Right ventricle myocardium superior (tissue), 1 donor: ENCODE results near the gene UBE2H. TPM values are rescaled to one million over a fixed set of nuclear protein-coding genes. Genes with fewer than 3 reads are reported as not detected.
"Not testable (repeated sequence)": the region's sequence is repeated elsewhere in the genome, so short reads cannot be mapped to it uniquely, and the experiment has no call there.

Source experiments
- ATAC-seq: fragments of 200-7000 bp; cut with Tn5 transposase; one replicate; pipeline ENCODE4 v1.9.1; 2020; ENCODE audit warnings: mild to moderate bottlenecking; ENCODE audit not compliant: poor library complexity
- DNase-seq: peaks from one replicate; pipeline ENCODE4 v3.0.0-alpha.2; 2020
- intact Hi-C: fragments of 100-400 bp; cut with DNase I; formaldehyde crosslinking; loops from one replicate; pipeline ENCODE4 v1.11.2; 2022
- total RNA-seq: library from RNA; stranded (reverse); fragmentation: NEBNext Ultra II Directional; extraction: Animal tissue kit (Norgen Biotek cat#: 25700); gene quantifications from one replicate; pipeline ENCODE4 v1.2.1, GENCODE V29; 2021
- donor health status: DM: no; HTN: yes; CAD: no; lungs with severe emphysema.

The UBE2H gene
- total RNA-seq, 1 donor from 2014 or later = 96.8 TPM

- ATAC-seq = no peak
- intact Hi-C loops = no loop called here
- no peak for DNase-seq
Measured at GRCh38 chr7:129887865-129888264, 64.9 kb downstream of the UBE2H start.

- intact Hi-C loops = no loop called here
- ATAC-seq = no peak
- no peak for DNase-seq
Measured at GRCh38 chr7:129886818-129887186, 66.0 kb downstream of the UBE2H start.

GRCh38 chr7:129886167-129886817, 66.5 kb downstream of the UBE2H start:
- intact Hi-C loops = no loop called here
- peak; percentile 63 for ATAC-seq
- DNase-seq = no peak

- no peak for ATAC-seq
- DNase-seq = no peak
- intact Hi-C loops = no loop called here
Measured at GRCh38 chr7:129884495-129884894, 68.3 kb downstream of the UBE2H start.

DNA sequence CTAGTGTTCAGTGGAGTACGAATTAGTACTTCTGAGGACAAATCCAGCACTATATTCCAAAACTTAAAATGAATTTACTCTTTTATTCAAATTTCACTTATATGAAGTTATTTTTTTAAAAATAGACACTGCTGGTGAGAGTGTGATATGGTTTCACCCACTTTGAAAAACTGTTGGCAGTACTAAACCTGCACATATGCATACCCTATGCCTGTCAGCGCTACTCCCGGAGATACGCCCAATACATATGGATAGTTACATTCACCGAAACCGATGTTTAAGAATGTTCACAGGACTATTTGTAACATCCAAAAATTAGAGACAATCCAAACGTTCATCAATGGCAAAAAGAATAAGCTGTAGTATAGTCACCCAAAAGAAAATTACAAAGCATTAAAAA, 69.6 kb downstream of the UBE2H start:
- no peak for DNase-seq
- no peak for ATAC-seq
- intact Hi-C loops = no loop called here

GRCh38 chr7:129882531-129882930, 70.2 kb downstream of the UBE2H start:
- intact Hi-C loops = no loop called here
- ATAC-seq = no peak
- DNase-seq = no peak

GRCh38 chr7:129877146-129877792, 75.5 kb downstream of the UBE2H start:
- ATAC-seq = peak; percentile 78
- DNase-seq = no peak
- intact Hi-C loops = no loop called here

DNA sequence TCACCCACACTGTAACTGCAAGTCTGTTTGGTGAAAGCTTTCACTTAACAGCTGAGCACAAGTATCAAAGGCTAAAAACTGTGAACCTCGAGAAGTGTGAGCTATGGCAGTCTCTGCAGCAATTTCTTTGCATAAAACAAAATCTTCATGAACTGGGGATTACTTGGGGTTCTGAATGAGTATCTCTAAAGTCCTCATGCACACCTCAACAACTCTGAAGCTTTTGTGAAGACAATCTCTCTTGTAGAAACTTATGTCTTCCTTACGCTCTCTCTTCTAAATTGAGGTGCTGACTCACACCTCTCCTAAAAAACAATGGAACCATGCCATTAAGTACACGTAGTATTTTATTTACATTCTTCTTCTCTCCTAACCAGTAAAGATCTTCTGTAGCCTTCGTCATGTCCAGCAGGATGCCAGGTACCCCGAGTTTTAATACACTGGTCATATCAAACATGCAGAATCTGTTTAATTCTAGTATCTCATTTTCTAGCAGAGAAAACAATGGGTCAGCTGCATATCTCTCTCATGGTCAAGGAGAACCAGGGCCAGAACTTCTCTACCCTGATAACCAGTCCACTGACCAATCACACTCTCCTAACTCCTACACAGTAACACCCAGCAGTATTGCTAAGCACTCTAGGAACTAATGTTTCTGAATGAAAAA, 76.9 kb downstream of the UBE2H start:
- no peak for DNase-seq
- ATAC-seq = peak; percentile 56
- intact Hi-C loops = no loop called here

DNA sequence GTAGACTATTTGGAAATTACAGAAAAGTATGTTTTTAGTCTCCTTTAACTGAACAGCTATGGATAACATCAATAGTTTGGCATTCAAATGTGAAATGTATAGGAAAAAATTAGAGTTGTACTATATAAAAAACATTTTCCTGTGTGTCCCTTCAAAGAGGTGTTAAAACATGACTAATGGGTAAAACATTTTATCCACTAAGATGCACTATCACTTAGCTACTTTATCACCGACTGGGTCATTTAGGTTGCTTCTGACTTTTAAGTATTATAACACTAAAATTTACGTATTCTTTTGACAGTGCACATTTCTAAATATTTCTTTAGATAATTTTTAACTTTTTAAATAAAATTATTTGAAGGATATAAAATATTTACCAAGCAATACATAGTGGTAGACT, 77.6 kb downstream of the UBE2H start:
- intact Hi-C loops = no loop called here
- DNase-seq = no peak
- no peak for ATAC-seq

GRCh38 chr7:129874722-129875121, 78.0 kb downstream of the UBE2H start:
- no peak for ATAC-seq
- intact Hi-C loops = no loop called here
- DNase-seq = no peak

DNA sequence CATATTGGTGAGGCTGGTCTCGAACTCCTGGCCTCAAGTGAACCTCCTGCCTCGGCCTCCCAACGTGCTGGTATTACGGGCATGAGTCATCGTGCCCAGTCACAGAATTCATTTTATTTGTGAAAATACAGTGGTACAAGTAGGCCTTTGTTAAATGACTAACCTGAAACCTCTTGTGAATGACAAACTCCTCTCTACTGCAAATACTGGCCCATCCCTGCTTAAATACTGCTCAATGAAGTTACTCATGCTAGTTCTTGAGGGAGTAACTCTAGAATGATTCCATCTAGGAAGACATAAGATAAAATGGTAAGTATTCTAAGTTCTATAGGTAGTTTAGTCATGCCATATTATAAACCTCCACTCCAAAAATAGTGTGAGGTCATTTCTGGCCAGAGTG, 80.7 kb downstream of the UBE2H start:
- no peak for ATAC-seq
- no peak for DNase-seq
- intact Hi-C loops = no loop called here

- no peak for ATAC-seq
- intact Hi-C loops = no loop called here
- no peak for DNase-seq
Measured at GRCh38 chr7:129870668-129871067, 82.1 kb downstream of the UBE2H start.

DNA sequence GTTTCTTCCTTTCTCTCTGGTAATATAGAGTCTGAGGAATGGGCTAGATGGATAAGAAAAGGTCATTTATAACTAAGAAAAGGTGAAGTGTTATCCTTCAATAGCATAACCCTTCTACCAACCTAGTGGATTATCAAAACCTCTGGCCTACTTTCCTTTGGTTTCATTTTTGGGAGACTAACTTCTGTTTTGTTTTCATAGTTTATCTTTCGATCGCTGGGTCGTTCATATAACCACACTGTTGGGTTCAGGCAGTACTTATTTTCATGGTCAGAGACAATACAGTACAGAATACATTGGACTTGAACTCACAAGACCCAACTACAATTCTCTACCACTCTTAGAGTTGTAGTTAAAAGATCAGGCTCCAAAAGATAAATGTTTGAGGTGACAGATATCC, 86.5 kb downstream of the UBE2H start:
- DNase-seq (no peak), ATAC-seq (no peak)
- intact Hi-C loops = no loop called here

- DNase-seq (no peak), ATAC-seq (no peak)
- intact Hi-C loops = no loop called here
Measured at GRCh38 chr7:129865925-129866201, 86.9 kb downstream of the UBE2H start.

GRCh38 chr7:129865093-129865924, 87.5 kb downstream of the UBE2H start:
- DNase-seq (no peak), ATAC-seq (no peak)
- intact Hi-C loops = no loop called here

- intact Hi-C loops, DNase-seq, ATAC-seq: not testable (repeated sequence)
Measured at GRCh38 chr7:129864676-129865075, 88.1 kb downstream of the UBE2H start.

DNA sequence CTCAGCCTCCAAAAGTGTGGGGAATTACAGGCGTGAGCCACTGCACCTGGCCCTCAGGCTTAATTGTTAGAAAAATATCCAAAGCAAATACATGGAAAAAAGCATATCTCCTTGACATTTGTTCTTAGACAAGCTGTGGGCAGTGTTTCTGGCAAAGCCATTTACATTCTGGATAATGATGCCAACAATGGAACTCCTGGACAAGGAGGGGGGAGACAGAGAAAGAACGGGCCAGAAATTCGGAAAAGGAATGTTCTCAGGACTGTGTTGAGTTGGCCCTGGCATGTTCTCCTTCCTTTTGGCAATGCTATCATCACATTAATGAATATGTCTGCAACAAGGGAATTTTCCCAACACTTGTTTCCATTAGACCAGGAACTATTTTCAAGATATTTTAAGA, 88.7 kb downstream of the UBE2H start:
- DNase-seq (no peak), ATAC-seq (peak; percentile 81)
- intact Hi-C loops = no loop called here

DNA sequence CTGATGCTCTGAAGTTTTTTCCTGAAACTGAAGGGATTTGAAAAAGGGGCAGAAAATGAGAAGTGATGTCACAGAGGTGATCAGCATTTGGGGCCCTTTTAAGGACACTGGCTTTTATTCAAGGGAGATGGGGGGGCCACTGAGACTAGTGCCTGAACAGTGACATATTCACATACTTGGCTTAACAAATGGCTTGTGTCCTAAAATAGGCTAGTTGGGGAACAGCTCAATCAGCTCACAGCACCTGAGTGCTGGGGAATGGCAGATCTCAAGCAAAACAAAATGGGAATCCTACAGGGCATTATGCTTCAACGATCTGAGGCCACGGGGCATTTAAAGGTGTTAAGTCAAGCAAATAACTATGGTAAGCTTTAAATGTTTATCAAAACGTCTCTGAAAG, 90.1 kb downstream of the UBE2H start:
- ATAC-seq (peak; percentile 73), DNase-seq (no peak)
- intact Hi-C loops = no loop called here

GRCh38 chr7:129860784-129861183, 92.0 kb downstream of the UBE2H start:
- ATAC-seq, intact Hi-C loops, DNase-seq: not testable (repeated sequence)

GRCh38 chr7:129859183-129859582, 93.6 kb downstream of the UBE2H start:
- ATAC-seq (no peak), DNase-seq (no peak)
- intact Hi-C loops = no loop called here
